Ectodermal cell (in vitro differentiated cells): ENCODE data around the gene CDC14B.

ENCODE experiments used
- H3K27ac ChIP-seq: 2 replicates; pipeline ENCODE4 v1.7.0; 2013; ENCODE audit warnings: mild to moderate bottlenecking, low read depth, low read length; ENCODE audit not compliant: insufficient read depth, poor library complexity, severe bottlenecking
- H3K27me3 ChIP-seq: 2 replicates; pipeline ENCODE4 v1.7.0; 2013; ENCODE audit warnings: mild to moderate bottlenecking, low read length; ENCODE audit not compliant: insufficient read depth, control insufficient read depth, poor library complexity, severe bottlenecking
- H3K36me3 ChIP-seq: one replicate; pipeline ENCODE4 v1.7.0; 2013; ENCODE audit warnings: low read length; ENCODE audit not compliant: control insufficient read depth, insufficient read depth
- H3K4me1 ChIP-seq: one replicate; pipeline ENCODE4 v1.7.0; 2013; ENCODE audit warnings: low read length; ENCODE audit not compliant: control insufficient read depth, insufficient read depth
- H3K4me3 ChIP-seq: 2 replicates; pipeline ENCODE4 v1.7.0; 2013; ENCODE audit warnings: low read depth, low read length, control low read depth; ENCODE audit not compliant: insufficient read depth
- H3K9me3 ChIP-seq: 2 replicates; pipeline ENCODE4 v1.7.0; 2013; ENCODE audit warnings: mild to moderate bottlenecking, low read length, moderate library complexity; ENCODE audit not compliant: control insufficient read depth
- WGBS, 2 experiments: methylation state at CpG; one replicate each; pipeline ENCODE4 v1.1.7; 2013; ENCODE audit warnings: missing lambda C conversion rate in 2 of 2; 5-methylcytosine and 5-hydroxymethylcytosine counted together

CDC14B gene

DNA sequence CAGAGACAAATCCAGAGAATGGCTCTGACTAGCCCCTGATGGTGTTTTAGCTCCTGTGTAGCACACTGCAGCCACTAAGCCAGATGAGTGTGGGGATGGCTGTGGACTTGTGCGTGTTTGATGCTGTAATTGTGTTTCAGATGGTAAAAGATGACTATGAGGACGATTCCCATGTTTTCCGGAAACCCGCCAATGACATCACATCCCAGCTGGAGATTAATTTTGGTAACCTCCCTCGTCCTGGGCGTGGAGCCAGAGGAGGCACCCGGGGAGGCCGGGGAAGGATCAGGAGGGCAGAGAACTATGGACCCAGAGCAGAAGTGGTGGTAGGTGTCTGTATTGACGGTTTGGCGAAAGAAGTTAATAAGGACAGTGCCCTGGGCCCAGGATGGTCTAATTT, 131.7 kb downstream of the CDC14B start:
- Histone ChIP-seq H3K36me3 (peaks cover 7% of the 10 kb centered on the region), H3K27ac (no peak overlapping the region), H3K4me1 (no peaks in the 10 kb centered on the region), H3K9me3 (no peaks in the 10 kb centered on the region), H3K27me3 (no peaks in the 10 kb centered on the region), H3K4me3 (no peak overlapping the region)
- WGBS, 2 experiments: 95% methylated on average over 10 of the region's 10 CpGs

DNA sequence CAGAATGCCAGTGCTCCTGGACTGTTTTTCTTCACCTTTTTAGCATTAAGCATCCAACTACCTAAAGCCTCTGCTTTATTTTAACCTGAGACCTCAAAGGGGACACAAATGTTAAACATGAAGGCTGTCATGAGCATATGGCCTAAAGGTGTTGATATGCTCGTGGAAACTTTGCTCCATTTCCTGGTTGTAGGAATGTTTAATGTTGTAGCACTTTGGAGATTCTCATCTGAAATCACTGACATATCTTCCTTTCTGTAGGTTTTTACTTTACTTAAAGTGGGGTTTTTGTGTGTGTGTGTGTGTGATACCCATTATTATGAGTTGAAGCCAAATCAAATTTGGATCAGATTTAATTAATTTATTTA, 132.6 kb downstream of the CDC14B start:
- Histone ChIP-seq H3K27ac (no peak overlapping the region), H3K27me3 (no peaks in the 10 kb centered on the region), H3K36me3 (peaks cover 7% of the 10 kb centered on the region), H3K4me1 (no peaks in the 10 kb centered on the region), H3K4me3 (no peak overlapping the region), H3K9me3 (no peaks in the 10 kb centered on the region)
- 74 to 94% methylated on average over 1 of the region's 1 CpG for WGBS, 2 experiments

DNA sequence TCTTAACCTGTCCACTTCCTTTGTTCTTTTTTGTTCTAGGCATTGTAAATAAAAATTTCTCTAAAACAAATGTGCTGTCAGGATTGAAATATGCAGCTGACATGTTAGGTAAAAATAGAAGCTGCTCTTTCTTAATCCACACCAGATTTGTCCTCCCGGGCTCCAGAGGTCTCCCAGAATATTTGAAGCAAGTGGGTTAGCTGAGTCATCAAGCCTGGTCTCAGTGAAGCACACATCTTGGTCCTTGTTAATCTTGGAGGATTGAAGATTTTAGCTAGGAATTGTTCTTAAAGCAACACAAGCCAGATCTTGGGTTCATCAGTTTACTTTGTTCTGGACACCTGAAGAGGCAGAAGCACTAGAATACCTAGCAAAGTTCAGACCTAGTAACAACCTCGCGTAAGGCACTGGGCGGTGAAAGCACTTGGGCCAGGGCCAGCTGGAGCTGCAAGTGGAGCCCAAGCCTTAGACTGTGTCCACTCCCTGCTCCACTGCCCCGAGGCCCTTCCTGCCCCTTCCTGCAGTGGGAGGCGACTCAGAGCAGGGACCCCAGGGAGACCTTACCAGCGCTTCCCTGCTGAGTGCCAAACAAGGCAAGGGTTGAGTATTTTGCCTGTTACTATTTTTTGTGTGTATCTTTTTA, 133.1 kb downstream of the CDC14B start:
- Histone ChIP-seq H3K9me3 (no peaks in the 10 kb centered on the region), H3K27ac (no peak overlapping the region), H3K27me3 (no peaks in the 10 kb centered on the region), H3K4me1 (no peaks in the 10 kb centered on the region), H3K4me3 (no peak overlapping the region), H3K36me3 (peaks cover 7% of the 10 kb centered on the region)
- WGBS, 2 experiments: 93 to 94% methylated on average over 7 of the region's 7 CpGs

DNA sequence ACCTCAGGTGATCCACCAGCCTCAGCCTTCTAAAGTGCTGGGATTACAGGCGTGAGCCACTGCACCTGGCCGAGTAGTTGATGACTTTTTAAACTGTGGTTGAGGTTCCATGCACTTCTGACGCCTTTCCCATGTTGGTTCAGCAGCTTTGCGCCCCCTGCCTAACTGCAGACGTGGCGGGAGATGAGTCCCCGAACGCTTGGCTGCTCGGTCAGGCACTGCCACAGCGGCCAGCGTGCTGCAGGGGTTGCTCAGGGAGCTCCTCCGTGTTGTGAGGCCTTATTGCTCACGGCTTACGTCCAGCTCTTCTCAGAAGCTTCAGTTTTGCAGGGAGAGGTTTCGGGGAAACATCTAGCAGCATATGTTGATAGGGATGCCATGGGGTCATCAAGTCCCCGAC, 134.4 kb downstream of the CDC14B start:
- Histone ChIP-seq H3K27me3 (no peaks in the 10 kb centered on the region), H3K4me3 (no peak overlapping the region), H3K4me1 (no peaks in the 10 kb centered on the region), H3K36me3 (peaks cover 4% of the 10 kb centered on the region), H3K27ac (no peak overlapping the region), H3K9me3 (no peaks in the 10 kb centered on the region)
- WGBS, 2 experiments: 93 to 95% methylated on average over 16 of the region's 16 CpGs

DNA sequence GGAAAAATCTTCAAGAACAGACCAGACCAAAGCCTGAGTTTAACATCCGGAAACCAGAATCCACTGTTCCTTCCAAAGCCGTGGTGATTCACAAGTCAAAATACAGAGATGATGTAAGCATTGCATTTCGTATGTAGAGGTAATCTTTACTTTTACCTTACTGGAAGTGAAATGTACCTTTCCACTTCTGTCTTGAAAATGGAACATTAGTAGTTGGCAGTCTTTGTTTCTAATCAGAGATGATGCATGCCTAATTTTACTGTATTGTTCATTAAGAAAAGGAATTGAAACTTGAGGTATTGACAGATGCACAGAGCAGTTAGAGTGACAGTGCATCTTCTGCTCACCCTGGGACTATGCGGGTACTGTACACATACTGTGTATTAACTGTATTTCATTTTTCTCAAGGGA, 135.1 kb downstream of the CDC14B start:
- Histone ChIP-seq H3K4me3 (no peak overlapping the region), H3K27ac (no peak overlapping the region), H3K9me3 (no peaks in the 10 kb centered on the region), H3K27me3 (no peaks in the 10 kb centered on the region), H3K4me1 (no peaks in the 10 kb centered on the region), H3K36me3 (peaks cover 4% of the 10 kb centered on the region)
- 96 to 98% methylated on average over 4 of the region's 4 CpGs for WGBS, 2 experiments

DNA sequence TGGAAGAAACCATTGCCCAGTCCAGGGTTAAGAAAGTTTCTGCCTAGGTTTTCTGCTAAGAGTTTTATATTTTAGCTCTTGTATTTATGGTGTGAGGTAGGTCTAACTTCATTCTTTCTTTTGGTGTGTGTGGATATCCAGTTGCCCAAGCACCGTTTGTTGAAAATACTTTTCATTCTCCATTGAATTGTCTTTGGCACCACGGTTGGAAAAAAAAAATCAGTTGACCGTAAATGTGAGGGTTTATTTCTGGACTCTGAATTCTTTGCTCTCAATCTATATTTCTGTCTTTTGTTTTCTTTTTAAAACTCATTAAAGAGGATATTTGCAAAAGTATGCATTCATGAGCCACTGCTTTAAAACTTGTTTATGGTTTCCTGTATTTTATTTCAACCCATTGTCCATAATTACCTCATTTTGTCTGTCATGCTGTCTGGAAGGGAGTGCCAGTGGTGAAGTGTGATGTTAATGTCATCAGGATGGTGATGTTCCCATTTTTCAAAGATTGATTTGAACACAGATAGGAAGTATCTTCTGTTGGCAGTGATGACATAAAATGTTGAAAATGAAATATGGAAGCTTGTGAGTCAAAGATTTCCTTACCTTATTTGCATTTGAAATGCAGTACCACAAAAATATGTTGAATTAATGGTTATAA, 135.8 kb downstream of the CDC14B start:
- no peaks in the 10 kb centered on the region for H3K27me3 ChIP-seq
- H3K4me1 ChIP-seq: no peaks in the 10 kb centered on the region
- H3K4me3 ChIP-seq: no peak overlapping the region
- H3K36me3 ChIP-seq: peaks cover 4% of the 10 kb centered on the region
- no peak overlapping the region for H3K27ac ChIP-seq
- 60 to 84% methylated on average over 1 to 3 of the region's 3 CpGs for WGBS, 2 experiments
- H3K9me3 ChIP-seq: no peaks in the 10 kb centered on the region

DNA sequence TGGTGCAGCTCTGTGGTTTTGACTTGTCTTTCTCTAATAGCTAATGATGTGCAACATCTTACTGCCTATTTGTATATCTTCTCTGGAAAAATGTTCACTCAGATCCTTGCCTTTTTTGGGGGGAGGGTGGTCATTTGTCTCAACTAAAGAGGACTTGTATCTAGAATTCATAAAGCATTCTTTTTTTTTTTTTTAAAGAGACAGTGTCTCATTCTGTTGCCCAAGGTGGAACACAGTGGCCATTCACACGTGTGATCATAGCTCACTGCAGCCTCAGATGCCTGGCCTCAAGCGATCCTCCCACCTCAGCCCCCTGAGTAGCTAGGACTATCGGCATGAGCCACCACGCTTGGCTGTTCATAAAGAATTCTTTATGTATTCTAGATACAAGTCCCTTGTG, 136.4 kb downstream of the CDC14B start:
- no peaks in the 10 kb centered on the region for H3K4me1 ChIP-seq
- 88 to 94% methylated on average over 3 to 4 of the region's 4 CpGs for WGBS, 2 experiments
- no peaks in the 10 kb centered on the region for H3K36me3 ChIP-seq
- no peak overlapping the region for H3K27ac ChIP-seq
- no peak overlapping the region for H3K4me3 ChIP-seq
- H3K9me3 ChIP-seq: no peaks in the 10 kb centered on the region
- no peaks in the 10 kb centered on the region for H3K27me3 ChIP-seq

DNA sequence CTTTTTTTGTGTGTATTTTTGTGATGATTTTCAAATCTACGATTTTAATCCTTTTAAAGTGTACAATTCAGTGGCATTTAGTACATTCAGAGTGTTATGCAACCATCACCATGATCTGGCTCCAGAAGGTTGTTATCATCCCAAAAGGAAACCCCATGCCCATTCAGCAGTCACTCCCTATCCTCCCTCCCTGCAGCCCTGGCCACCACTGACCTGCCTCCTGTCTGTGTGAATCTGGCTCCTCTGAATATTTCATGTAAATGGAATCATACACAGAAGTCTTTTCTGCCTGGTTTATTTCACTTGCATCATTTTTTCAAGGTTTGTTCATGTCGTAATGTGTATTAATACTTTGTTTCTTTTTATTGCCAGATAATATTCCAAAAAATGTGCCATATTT, 137.2 kb downstream of the CDC14B start:
- 100% methylated on average over 1 of the region's 2 CpGs for WGBS, 2 experiments
- no peaks in the 10 kb centered on the region for H3K27me3 ChIP-seq
- no peaks in the 10 kb centered on the region for H3K9me3 ChIP-seq
- H3K4me1 ChIP-seq: no peaks in the 10 kb centered on the region
- H3K4me3 ChIP-seq: no peak overlapping the region
- no peaks in the 10 kb centered on the region for H3K36me3 ChIP-seq
- H3K27ac ChIP-seq: no peak overlapping the region

DNA sequence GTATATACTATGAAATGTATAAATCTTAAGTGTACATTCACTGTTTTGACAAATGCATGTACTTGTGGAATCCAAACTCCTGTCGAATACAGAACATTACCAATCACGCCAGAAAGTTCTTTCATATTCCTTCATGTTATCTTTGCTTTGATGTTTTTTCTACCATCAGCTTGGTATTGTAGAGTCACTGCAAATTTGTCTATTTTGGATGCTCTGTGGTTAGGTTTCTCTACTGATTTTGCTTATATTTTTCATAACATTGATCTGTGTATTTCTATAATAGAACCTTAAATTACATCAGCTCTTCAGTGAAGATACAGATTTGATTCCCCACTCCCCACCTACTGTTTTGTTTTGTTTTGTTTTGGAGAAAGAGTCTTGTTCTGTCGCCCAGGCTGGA, 138.9 kb downstream of the CDC14B start:
- Histone ChIP-seq H3K9me3 (no peaks in the 10 kb centered on the region), H3K27ac (no peak overlapping the region), H3K27me3 (no peaks in the 10 kb centered on the region), H3K36me3 (no peaks in the 10 kb centered on the region), H3K4me3 (no peak overlapping the region), H3K4me1 (no peaks in the 10 kb centered on the region)
- WGBS, 2 experiments: 94 to 100% methylated on average over 3 of the region's 3 CpGs

DNA sequence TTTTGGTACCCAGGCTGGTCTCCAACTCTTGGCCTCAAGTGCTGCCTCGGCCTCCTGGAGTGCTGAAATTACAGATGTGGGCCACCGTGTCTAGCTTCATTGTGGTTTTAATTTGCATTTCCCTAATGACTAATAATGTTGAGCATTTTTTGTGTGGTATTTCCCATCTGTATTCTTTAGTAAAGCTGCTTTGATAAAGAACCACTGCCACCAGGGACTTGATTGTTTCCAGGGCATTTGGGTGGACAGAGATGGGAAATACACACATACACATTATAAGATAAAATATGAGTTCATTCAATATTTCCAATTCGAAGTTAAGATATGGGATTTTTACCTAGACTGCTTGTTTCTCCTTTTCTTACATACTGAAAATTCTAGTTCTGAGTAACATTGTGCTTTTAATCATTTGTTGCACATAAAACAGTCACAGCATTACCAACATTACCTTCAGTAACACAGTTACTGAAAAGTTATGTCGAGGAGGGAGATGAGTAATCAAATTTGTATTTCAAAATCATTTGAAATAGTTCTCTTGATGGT, 140.7 kb downstream of the CDC14B start:
- no peak overlapping the region for H3K27ac ChIP-seq
- no peak overlapping the region for H3K4me3 ChIP-seq
- H3K9me3 ChIP-seq: no peaks in the 10 kb centered on the region
- H3K27me3 ChIP-seq: no peaks in the 10 kb centered on the region
- no peaks in the 10 kb centered on the region for H3K4me1 ChIP-seq
- 84 to 93% methylated on average over 2 to 3 of the region's 4 CpGs for WGBS, 2 experiments
- no peaks in the 10 kb centered on the region for H3K36me3 ChIP-seq
